PFSK-1 (cell line): ENCODE results near the gene PGBD2.

Experiments used
- FOXP2 ChIP-seq: optimal IDR thresholded peaks from 2 replicates; pipeline ENCODE3; 2011; ENCODE audit warnings: borderline replicate concordance, control low read depth, inconsistent platforms; ENCODE audit not compliant: insufficient read depth; ENCODE audit errors: extremely low read length, extremely low read depth
- POLR2AphosphoS5 ChIP-seq: IDR thresholded peaks from 2 replicates; pipeline ENCODE4 v1.6.1; 2012; ENCODE audit warnings: low read depth, mild to moderate bottlenecking, control low read depth, low read length, moderate library complexity
- SIN3A ChIP-seq: IDR thresholded peaks from 2 replicates; pipeline ENCODE4 v1.6.1; 2012; ENCODE audit warnings: mild to moderate bottlenecking, low read length, moderate library complexity, borderline replicate concordance; ENCODE audit not compliant: insufficient read depth
- TAF1 ChIP-seq: IDR thresholded peaks from 2 replicates; pipeline ENCODE4 v1.6.1; 2012; ENCODE audit warnings: low read length, control low read depth, borderline replicate concordance; ENCODE audit not compliant: insufficient read depth
- TF ChIP-seq, protein P1 (sequence below), 2 experiments: IDR thresholded peaks; 2 replicates each; pipeline versions ENCODE4 v1.6.1 to v1.8.0; 2011 to 2012; ENCODE audit warnings: low read depth in 2 of 2, low read length in 2 of 2, control low read depth in 1 of 2, inconsistent platforms in 1 of 2, mild to moderate bottlenecking in 1 of 2, moderate library complexity in 1 of 2; ENCODE audit not compliant: insufficient read depth in 1 of 2

Gene PGBD2

DNA sequence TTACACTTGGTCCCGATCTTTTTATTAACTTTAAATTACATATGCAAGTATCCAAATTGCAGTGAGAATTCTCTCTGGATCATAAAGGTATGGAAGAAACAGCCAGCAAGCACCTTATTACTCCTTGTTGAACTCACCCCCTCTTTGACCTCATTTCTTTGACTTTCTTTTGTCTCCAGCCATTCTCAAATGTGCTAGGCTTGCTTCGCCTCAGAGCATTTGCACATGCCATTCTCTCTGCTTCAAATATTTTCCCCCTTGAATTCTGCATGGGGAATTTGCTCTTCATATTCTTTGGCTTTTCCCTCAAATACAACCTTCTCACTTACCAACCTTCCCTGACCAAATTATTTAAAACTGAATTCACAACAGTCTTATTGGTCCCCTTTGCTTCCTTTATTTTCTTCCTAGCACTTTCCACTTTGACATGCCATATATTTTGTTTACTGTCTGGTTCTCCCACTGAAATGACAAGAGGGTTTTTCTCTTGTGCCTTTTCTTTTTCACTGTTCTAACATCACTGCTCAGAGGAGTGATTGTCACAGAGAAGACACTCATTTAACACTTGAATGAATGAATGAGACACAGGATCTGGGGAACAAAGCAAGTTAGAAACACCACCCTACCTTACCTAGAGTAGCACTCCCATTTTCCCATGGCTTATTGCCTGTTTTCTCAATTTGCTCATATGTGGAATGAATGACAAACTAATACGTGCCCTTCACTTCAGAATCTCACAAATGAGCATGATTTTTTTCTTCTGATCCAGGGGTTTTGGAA lies 1.4 kb upstream of the PGBD2 start:
- TF ChIP-seq POLR2AphosphoS5 (no peak), FOXP2 (no peak), TAF1 (no peak), SIN3A (no peak)
- TF ChIP-seq, protein P1, sequence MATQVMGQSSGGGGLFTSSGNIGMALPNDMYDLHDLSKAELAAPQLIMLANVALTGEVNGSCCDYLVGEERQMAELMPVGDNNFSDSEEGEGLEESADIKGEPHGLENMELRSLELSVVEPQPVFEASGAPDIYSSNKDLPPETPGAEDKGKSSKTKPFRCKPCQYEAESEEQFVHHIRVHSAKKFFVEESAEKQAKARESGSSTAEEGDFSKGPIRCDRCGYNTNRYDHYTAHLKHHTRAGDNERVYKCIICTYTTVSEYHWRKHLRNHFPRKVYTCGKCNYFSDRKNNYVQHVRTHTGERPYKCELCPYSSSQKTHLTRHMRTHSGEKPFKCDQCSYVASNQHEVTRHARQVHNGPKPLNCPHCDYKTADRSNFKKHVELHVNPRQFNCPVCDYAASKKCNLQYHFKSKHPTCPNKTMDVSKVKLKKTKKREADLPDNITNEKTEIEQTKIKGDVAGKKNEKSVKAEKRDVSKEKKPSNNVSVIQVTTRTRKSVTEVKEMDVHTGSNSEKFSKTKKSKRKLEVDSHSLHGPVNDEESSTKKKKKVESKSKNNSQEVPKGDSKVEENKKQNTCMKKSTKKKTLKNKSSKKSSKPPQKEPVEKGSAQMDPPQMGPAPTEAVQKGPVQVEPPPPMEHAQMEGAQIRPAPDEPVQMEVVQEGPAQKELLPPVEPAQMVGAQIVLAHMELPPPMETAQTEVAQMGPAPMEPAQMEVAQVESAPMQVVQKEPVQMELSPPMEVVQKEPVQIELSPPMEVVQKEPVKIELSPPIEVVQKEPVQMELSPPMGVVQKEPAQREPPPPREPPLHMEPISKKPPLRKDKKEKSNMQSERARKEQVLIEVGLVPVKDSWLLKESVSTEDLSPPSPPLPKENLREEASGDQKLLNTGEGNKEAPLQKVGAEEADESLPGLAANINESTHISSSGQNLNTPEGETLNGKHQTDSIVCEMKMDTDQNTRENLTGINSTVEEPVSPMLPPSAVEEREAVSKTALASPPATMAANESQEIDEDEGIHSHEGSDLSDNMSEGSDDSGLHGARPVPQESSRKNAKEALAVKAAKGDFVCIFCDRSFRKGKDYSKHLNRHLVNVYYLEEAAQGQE (IDR thresholded peaks at IDR 0.05; ENCODE audit: insufficient read depth in 1 of 2, low read depth in 2 of 2, low read length in 2 of 2): no peak

DNA sequence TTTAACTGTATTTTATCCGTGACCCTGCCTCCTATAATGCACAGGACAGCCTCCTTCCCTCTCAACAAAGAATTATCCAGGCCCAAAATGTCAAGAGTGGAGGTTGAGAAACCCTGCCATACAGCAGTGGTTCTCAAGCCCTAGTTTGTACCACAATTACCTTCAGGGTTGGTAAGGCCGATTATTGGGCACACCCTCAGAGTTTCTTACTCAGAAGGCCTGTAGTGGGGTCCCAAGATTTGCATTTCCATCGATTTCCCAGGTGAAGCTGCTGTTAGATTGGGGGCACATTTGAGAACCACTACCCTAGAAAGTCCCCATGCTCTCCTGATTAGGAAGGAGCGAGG lies 400 bp upstream of the PGBD2 start:
- TF ChIP-seq SIN3A (no peak), TAF1 (no peak), POLR2AphosphoS5 (no peak; the same call in 1 of the 2 replicates), FOXP2 (no peak)
- TF ChIP-seq, protein P1 (IDR thresholded peaks at IDR 0.05; ENCODE audit: insufficient read depth in 1 of 2, low read depth in 2 of 2, low read length in 2 of 2): no peak

DNA sequence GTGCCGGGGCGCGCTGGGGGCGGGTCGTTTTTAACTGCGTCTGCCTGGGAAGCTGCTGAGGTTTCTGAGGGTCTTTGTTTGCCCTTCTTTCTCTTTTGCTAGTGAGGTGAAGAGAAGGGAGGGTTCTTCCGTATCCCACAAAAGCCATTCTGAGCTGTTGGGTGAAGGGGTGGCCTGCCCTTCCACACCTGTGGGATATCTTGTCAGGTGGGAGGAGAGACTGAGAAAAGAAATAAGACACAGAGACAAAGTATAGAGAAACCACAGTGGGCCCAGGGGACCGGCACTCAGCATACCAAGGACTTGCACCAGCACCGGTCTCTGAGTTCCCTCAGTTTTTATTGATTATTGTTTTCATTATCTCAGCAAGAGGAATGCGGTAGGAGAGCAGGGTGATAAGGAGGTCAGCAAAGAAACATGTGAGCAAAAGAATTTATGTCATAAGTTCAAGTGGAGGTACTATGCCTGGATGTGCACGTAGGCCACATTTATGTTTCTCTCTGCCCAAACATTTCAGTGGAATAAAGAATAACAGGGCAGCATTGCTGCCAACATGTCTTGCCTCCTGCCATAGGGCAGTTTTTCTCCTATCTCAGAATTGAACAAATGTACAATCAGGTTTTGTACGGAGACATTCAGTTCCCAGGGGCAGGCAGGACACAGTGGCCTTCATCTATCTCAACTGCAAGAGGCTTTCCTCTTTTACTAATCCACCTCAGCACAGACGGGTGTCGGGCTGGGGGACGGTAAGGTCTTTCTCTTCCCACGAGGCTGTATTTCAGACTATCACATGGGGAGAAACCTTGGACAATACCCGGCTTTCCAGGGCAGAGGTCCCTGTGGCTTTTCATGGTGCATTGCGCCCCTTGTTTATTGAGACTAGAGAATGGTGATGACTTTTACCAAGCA lies 972 bp downstream of the PGBD2 start:
- no peak for TF ChIP-seq SIN3A
- no peak for TF ChIP-seq POLR2AphosphoS5
- TF ChIP-seq, protein P1 (IDR thresholded peaks at IDR 0.05; ENCODE audit: insufficient read depth in 1 of 2, low read depth in 2 of 2, low read length in 2 of 2): no peak
- no peak for TF ChIP-seq FOXP2
- no peak for TF ChIP-seq TAF1

DNA sequence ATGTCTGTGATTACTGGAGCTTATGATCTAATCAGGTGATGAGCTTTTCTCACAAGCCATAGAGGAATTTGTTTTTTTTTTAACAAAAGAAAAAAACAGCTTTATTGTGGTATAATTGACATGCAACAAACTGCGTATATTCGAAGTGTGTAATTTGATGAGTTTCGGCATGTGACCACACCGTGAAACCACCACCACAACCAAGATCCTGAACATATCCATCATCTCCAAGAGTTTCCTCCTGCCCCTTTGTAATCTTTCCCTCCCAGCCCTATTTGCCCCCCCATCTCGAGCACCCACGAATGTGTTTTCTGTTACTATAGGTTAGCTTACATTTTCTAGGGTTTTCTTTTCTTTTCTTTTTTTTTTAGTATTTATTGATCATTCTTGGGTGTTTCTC lies 4.7 kb downstream of the PGBD2 start:
- no peak for TF ChIP-seq POLR2AphosphoS5
- TF ChIP-seq SIN3A: no peak
- no peak for TF ChIP-seq TAF1
- TF ChIP-seq, protein P1 (IDR thresholded peaks at IDR 0.05; ENCODE audit: insufficient read depth in 1 of 2, low read depth in 2 of 2, low read length in 2 of 2): no peak
